Sigmoid colon (tissue), 3 donors: ENCODE measurements around the gene MSGN1.

ENCODE experiments used
- CTCF ChIP-seq, 4 experiments: fragments of 450-650 bp in 3 of 4; fragments of 200-600 bp in 1 of 4; IDR thresholded peaks; one replicate each; pipeline ENCODE4 v1.5.1; 2016 to 2019; ENCODE audit warnings: antibody characterized with exemption in 4 of 4, mild to moderate bottlenecking in 3 of 4, moderate library complexity in 2 of 4
- POLR2A ChIP-seq, 2 donors: fragments of 450-650 bp; IDR thresholded peaks; one replicate each; pipeline ENCODE4 v1.6.1; 2016; ENCODE audit warnings: antibody characterized with exemption in 2 of 2, mild to moderate bottlenecking in 2 of 2, moderate library complexity in 2 of 2

- TF ChIP-seq POLR2A (IDR thresholded peaks at IDR 0.05) (no peak), CTCF (IDR thresholded peaks at IDR 0.05) (no peak)
These were observed 47.3 kb downstream of the MSGN1 start for GRCh38 chr2:17863539-17863938.
